Measurements from ENCODE around the gene BRCA1.
"Not testable (repeated sequence)": the region's sequence is repeated elsewhere in the genome, so short reads cannot be mapped to it uniquely, and the experiment has no call there.

BRCA1 gene

DNA sequence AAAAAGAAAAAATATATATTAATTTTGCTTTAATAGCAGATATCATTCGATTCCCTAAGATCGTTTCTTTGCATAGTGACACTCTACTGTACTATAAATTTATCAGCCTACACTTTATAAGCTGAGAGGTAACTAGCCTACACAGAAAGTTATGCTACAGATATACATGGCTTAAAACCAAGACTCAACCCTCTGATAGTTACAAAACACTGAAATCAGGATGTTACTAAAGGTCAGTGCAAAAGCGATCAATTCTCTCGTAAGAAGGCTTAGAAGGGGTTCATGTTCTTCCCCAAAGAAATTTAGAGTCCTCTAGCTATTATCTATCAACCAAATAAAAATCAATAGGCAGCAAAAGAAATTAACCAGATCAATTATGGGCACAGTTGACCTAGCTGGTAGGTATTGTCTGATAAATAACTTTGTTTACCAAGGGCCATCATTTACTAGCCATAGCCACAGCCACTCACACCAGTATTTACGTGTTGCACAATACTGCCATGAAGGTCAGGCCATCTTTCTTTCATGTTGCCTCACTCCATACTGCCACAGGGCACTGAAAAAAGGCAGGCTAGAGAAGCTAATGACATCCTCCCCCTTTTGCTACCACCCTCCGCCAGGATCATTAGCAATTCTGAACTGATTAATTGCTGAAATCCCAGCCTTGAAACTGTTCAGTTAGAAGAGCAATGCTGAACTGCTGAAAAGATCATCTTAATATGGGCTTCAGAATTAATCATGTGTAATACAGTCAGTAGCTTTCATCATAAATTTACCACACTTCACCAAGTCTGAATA lies 56.4 kb downstream of the BRCA1 start:
- no peak for DNase-seq

DNA sequence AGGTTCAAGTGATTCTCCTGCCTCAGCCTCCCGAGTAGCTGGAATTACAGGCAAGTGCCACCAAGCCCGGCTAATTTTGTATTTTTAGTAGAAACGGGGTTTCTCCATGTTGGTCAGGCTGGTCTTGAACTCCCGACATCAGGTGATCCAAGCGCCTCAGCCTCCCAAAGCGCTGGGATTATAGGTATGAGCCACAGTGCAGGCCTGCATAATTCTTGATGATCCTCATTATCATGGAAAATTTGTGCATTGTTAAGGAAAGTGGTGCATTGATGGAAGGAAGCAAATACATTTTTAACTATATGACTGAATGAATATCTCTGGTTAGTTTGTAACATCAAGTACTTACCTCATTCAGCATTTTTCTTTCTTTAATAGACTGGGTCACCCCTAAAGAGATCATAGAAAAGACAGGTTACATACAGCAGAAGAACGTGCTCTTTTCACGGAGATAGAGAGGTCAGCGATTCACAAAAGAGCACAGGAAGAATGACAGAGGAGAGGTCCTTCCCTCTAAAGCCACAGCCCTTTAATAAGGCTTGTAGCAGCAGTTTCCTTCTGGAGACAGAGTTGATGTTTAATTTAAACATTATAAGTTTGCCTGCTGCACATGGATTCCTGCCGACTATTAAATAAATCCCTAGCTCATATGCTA lies 62.1 kb downstream of the BRCA1 start:
- DNase-seq = no peak

DNA sequence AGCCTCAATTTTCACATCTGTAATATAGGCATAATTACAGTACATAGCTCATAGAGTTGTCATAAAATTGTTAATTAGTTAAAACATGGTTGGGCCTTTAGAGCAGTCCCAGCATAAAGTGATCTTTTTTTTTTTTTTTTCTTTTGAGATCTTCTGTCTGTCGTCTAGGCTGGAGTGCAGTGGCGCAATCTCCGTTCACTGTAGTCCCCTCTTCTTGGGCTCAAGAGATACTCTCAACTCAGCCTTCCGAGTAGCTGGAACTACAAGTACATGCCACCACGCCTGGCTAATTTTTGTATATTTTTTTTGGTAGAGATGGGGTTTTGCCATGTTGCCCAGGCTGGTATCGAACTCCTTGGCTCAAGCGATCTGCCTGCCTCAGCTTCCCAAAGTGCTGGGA lies 69.1 kb downstream of the BRCA1 start:
- no peak for DNase-seq

DNA sequence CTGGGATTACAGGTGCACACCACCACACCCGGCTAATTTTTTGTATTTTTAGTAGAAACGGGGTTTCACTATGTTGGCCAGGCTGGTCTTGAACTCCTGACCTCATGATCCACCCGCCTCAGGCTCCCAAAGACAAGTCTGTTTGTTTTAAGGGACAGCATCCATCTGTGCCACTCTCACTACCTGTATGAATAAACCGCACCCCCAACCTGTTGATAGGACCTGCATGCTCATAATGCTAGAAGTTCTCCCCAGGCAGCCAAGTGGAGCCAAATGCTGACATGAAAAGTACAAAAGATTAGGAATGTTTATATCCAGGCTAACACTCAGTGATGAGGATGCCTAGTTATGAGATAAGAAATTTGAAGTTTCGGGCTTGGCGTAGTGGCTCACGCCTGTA lies 72.2 kb downstream of the BRCA1 start:
- DNase-seq = not testable (repeated sequence)

GRCh38 chr17:43051969-43052368 lies 73.2 kb downstream of the BRCA1 start:
- DNase-seq = no peak

DNA sequence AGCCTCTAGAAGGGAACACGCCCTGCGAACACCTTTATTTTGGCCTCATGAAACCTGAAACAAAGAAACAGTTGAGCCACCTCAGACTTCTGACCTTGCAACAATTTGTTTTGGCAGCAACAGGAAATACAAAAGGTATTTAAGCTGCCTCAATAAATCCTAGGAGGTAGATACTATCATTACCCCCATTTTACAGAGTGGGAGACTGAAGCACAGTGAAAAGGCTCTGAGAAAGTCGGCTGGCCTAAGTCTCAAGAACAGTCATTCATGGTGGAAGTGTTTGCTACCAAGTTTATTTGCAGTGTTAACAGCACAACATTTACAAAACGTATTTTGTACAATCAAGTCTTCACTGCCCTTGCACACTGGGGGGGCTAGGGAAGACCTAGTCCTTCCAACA lies 81.1 kb downstream of the BRCA1 start:
- DNase-seq = no peak

GRCh38 chr17:43043307-43043706 lies 81.9 kb downstream of the BRCA1 start:
- no peak for DNase-seq

- no peak for DNase-seq
Observed at GRCh38 chr17:43042025-43042628, 83.0 kb downstream of the BRCA1 start.

DNA sequence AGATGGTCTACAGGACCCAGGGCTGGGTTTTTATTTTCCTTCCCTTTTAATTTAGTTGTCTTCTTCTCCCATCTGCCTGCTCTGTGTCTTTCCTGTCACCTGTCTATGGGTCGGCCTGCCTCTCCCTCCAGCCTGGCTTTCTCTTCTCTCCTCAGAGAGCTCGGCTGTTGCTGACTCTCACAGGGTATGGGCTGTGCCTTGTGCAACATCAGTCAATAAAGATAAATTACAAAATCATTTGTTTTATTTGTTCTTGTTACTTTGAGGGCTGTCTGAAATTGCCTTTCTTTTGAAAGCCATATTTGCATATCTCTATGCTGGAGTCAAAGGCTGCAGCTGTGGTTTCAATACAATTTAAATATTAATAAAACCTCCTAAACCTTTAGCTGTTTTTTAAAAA lies 84.5 kb downstream of the BRCA1 start:
- no peak for DNase-seq

DNA sequence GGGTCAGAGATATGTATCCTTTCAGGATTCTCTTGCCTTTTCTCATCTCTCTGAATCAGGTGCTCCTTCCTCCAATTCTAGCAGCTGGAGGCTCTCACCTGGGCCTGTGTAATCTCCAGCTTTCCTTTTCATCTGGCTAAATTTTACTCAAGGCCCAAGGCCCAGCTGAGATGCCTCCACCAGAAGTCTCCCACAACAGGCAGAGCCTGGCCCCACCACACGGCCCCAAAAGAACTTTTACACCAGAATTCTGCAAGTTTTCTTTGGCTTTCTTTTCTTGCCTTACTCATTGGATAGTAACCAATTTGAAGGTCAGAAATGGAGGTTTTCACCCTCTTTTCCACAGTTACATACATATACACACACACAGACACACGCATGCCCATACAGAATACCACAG lies 85.5 kb downstream of the BRCA1 start:
- DNase-seq = no peak

- DNase-seq = no peak
Observed at GRCh38 chr17:43034894-43035293, 90.3 kb downstream of the BRCA1 start.

DNA sequence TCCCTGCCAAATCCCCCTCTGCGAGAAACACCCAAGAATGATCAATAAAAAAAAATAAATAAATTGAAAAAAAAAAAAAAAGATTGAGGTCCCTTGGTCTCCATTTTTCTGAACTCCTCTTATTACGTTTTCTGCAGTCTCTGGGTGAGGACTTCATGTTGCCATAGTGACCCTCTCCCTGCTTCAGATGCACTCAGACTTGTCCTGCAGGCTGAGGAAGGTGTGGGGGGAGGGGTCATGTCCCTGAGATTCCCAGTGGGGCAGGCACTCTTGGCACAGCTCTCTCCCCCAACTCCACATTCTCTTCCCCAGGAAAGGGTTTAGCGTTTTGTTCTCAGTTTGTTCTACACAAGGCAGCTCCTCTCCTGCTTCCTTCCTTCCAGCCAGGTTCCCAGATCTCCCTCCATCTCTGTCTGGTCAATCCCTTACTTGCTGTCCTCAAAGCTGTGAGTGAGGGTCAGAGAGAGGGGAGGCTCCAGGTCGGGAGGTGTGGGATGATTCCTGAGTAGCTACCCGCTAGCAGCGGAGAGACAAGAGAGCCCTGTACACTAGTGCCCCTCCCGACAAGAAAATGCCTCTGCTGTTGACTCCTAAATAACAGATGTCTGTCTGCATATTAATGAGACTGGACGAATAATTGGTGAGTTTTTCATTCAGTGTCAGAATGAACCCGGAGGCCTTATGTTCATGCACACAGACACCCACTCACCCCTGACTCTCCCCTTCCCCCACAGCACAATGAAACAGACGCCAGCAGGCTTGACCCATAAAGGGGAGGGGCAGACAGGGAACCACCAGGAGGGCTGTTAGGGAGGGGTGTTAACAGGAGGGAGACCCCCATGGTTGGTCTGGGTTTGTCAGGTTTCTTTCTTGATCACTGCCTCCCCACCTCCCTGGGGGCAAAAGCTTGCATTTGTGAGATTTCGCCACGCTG lies 90.9 kb downstream of the BRCA1 start:
- DNase-seq = no peak

- DNase-seq = no peak
Observed at GRCh38 chr17:43031666-43032065, 93.5 kb downstream of the BRCA1 start.

DNA sequence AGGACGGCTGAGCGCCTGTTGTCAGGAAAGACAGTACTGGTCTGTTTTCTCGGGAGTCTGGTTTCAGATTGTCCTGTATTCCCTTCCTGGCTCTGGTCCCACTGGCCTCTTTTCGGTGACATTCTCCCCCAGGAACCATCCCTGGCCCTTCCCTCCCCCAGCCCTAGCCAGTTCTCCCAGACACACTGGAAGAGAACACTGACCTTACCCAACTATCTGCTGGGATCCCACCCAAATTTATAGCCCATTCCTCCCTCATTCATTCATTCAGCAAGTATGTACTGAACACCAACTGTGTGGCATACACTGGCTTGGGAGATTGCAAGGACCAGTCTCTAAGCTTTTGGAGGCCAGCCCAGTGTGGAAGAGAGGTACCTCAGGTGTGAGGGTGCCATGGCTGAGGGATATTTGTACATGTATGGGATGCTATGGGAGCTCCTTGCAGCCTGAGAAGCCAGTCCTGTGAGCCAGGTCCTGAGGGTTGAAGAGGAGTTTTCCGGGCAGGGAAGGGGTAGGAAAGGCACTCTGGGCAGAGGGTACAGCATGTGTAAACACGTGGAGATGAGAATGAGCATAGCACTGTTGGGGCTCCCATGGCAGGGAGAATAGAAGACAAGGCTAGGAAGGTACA lies 94.9 kb downstream of the BRCA1 start:
- DNase-seq = no peak

DNA sequence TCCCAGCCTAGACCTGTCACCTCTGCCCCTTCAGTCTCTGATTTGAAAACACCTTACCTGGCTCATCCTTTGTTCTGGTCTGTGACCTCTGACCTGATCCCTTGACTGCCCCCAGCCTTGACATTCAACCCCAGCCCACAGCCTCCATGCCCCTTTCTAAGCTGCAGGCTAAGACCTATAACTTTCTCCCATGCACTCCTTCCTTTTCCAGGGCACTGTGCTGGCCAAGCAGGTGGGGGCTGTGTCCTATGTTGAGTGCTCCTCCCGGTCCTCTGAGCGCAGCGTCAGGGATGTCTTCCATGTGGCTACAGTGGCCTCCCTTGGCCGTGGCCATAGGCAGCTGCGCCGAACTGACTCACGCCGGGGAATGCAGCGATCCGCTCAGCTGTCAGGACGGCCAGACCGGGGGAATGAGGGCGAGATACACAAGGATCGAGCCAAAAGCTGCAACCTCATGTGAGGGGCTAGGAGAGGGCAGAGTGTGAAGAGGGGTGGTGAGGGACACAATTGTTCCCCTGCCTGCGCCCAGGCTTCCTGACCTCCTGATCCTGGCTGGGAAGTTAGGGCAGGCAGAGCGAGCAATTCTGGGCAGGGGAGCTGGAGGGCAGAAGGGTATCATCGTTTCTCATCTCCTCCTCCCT lies 96.8 kb downstream of the BRCA1 start:
- DNase-seq = no peak

GRCh38 chr17:43027091-43028032 lies 97.8 kb downstream of the BRCA1 start:
- DNase-seq = no peak

- no peak for DNase-seq
Observed at GRCh38 chr17:43026595-43026994, 98.6 kb downstream of the BRCA1 start.

GRCh38 chr17:43025766-43026537 lies 99.2 kb downstream of the BRCA1 start:
- DNase-seq = no peak

DNA sequence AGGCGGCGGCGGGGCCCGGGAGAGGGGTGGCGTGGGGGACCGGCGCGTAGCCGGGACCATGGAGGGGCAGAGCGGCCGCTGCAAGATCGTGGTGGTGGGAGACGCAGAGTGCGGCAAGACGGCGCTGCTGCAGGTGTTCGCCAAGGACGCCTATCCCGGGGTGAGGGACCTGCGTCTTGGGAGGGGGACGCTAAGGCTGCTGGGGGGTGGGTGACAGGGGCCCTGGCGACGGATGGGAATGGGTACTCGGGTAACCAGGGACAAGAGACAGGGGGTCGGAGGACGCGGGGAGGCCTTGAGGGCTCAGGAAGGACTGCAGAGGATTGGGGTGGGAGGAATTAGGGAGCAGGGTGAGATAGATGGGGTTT lies 99.9 kb downstream of the BRCA1 start:
- DNase-seq = no peak
